Measurements from ENCODE around the gene CCNG2. TPM values are rescaled to one million over a fixed set of nuclear protein-coding genes. Genes with fewer than 3 reads are reported as not detected.

The CCNG2 gene
- total RNA-seq, 1 experiment from 2014 or later, result 34.1 TPM

- no peak overlapping the region for H2AFZ ChIP-seq (ENCODE audit: low read depth, low read length, poor library complexity, severe bottlenecking)
- H3K9ac ChIP-seq (ENCODE audit: low read length), result no peak overlapping the region
- H4K20me1 ChIP-seq (ENCODE audit: insufficient read depth), result no peaks in the 10 kb centered on the region
- DNase-seq (ENCODE audit: low read depth, low spot score) (no peak), ATAC-seq (no peak)
- H3K27ac ChIP-seq (ENCODE audit: low read depth, low read length), result no peak overlapping the region
- H3K4me3 ChIP-seq (replicated peaks in 1 of 2; ENCODE audit: low read depth in 1 of 2, low read length in 2 of 2), result no peak overlapping the region
- H3K9me3 ChIP-seq (ENCODE audit: control insufficient read depth in 1 of 2, insufficient read depth in 1 of 2, low read depth in 1 of 2, low read length in 2 of 2), result no peaks in the 10 kb centered on the region
- H3K9me2 ChIP-seq (ENCODE audit: insufficient read depth), result no peaks in the 10 kb centered on the region
- RAD21 ChIA-PET (ENCODE audit: low non-redundant PET in 1 of 2, low total read pairs in 2 of 2, uncharacterized antibody in 2 of 2, unreplicated experiment in 2 of 2), result no interaction called here
- no peaks in the 10 kb centered on the region for H3K27me3 ChIP-seq (ENCODE audit: insufficient read depth, low read length)
- H3K79me2 ChIP-seq (ENCODE audit: insufficient read depth, low read length), result no peaks in the 10 kb centered on the region
- CTCF ChIA-PET, result no interaction called here
- BruUV-seq (replicated peaks), result no TSS peak
- H3K4me1 ChIP-seq (ENCODE audit: control insufficient read depth in 1 of 2, insufficient read depth in 2 of 2, low read length in 2 of 2), result peaks cover 0 to 2% of the 10 kb centered on the region in 2 experiments; a peak in 2 of 4 replicates
- no peak for TF ChIP-seq CEBPB (IDR thresholded peaks at IDR 0.05; ENCODE audit: low read depth)
- TF ChIP-seq ZNF274 (IDR thresholded peaks at IDR 0.05; ENCODE audit: low read depth, low read length), result no peak
- no peak for TF ChIP-seq REST (IDR thresholded peaks at IDR 0.05; ENCODE audit: low read depth)
- no peak for TF ChIP-seq MAX (IDR thresholded peaks at IDR 0.05)
- TF ChIP-seq SIN3A (IDR thresholded peaks at IDR 0.05; ENCODE audit: low read depth), result no peak
- no peak for TF ChIP-seq YY1 (IDR thresholded peaks at IDR 0.05; ENCODE audit: extremely low read depth, insufficient replicate concordance, low read depth, low read length)
- TF ChIP-seq ATF3 (IDR thresholded peaks at IDR 0.05), result no peak
- no peak for TF ChIP-seq TCF7L2 (IDR thresholded peaks at IDR 0.05; ENCODE audit: borderline replicate concordance, extremely low read depth, insufficient read depth, insufficient read length)
- no peak for TF ChIP-seq POLR2AphosphoS5 (IDR thresholded peaks at IDR 0.05; ENCODE audit: low read depth, low read length)
- no peak for TF ChIP-seq SP1 (IDR thresholded peaks at IDR 0.05; ENCODE audit: low read depth)
- no peak for TF ChIP-seq RAD21 (IDR thresholded peaks at IDR 0.05; ENCODE audit: low read depth)
- TF ChIP-seq EZH2 (IDR thresholded peaks at IDR 0.05), result no peak
- TF ChIP-seq EGR1 (IDR thresholded peaks at IDR 0.05; ENCODE audit: low read depth), result no peak
- TF ChIP-seq SRF (IDR thresholded peaks at IDR 0.05; ENCODE audit: low read depth), result no peak
- H3K4me2 ChIP-seq (ENCODE audit: low read length), result no peak overlapping the region
- POLR2A ChIA-PET, result no interaction called here
- intact Hi-C loops (cut with micrococcal nuclease), result no loop called here
- peaks cover 0 to 34% of the 10 kb centered on the region in 2 experiments; a peak in 3 of 4 replicates for H3K36me3 ChIP-seq (ENCODE audit: control insufficient read depth in 1 of 2, insufficient read depth in 2 of 2, low read length in 2 of 2)
Measured at GRCh38 chr4:77167173-77167572, 10.2 kb downstream of the CCNG2 start.
